Fibroblast of skin of back (primary cell): ENCODE measurements around the gene ZFP36.

Source experiments
- DNase-seq: peaks from one replicate; pipeline ENCODE4 v3.0.0-alpha.2; 2013

Gene ZFP36

DNA sequence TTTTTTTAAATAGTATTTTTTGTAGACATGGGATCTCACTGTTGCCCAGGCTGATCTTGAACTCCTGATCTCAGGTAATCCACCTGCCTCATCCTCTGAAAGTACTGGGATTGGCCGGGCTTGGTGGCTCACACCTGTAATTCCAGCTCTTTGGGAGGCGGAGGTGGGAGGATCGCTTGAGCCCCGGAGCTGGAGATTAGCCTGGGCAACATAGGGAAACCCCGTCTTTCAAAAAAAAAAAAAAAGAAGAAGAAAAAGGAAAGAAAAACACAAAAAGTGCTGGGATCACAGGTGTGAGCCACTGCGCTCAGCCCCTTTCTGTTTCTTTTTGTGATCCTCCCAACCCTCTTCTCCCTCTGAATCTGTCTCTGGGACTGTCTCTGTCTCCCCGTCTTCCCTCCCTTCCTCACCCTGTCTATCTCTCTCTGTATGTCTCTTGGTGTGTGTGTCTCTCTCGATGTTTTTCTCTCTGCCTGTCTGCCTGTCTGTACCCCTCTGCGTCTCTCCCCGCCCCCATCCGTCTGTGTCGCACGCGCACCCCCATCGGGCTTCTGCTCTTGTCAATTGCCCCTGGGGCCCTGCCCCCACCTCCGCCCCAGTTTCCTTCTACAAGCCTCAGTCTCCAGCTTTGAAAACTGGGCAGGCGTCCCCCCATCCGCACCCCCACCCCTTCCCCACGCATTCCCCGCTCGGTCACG lies 540 bp upstream of the ZFP36 start:
- no peak for DNase-seq

DNA sequence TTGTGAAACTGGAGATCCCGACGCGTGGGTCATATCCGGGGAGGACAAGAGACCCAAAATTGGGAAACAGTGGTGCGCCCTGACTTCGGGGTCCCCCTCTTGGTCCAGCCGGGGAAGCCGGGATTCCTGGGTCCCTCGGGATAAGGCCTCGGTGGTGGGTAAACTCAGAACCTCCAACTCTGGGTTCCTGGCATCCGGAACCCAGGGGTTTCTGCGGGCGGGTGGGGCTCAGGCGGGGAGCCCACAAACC lies 688 bp downstream of the ZFP36 start:
- DNase-seq: no peak

DNA sequence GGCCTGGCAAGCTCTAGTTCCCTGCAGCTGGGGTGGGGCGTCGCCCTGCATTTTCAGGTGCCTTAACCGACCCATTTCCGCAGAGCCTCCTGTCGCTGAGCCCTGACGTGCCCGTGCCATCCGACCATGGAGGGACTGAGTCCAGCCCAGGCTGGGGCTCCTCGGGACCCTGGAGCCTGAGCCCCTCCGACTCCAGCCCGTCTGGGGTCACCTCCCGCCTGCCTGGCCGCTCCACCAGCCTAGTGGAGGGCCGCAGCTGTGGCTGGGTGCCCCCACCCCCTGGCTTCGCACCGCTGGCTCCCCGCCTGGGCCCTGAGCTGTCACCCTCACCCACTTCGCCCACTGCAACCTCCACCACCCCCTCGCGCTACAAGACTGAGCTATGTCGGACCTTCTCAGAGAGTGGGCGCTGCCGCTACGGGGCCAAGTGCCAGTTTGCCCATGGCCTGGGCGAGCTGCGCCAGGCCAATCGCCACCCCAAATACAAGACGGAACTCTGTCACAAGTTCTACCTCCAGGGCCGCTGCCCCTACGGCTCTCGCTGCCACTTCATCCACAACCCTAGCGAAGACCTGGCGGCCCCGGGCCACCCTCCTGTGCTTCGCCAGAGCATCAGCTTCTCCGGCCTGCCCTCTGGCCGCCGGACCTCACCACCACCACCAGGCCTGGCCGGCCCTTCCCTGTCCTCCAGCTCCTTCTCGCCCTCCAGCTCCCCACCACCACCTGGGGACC lies 1.2 kb downstream of the ZFP36 start:
- DNase-seq: no peak

DNA sequence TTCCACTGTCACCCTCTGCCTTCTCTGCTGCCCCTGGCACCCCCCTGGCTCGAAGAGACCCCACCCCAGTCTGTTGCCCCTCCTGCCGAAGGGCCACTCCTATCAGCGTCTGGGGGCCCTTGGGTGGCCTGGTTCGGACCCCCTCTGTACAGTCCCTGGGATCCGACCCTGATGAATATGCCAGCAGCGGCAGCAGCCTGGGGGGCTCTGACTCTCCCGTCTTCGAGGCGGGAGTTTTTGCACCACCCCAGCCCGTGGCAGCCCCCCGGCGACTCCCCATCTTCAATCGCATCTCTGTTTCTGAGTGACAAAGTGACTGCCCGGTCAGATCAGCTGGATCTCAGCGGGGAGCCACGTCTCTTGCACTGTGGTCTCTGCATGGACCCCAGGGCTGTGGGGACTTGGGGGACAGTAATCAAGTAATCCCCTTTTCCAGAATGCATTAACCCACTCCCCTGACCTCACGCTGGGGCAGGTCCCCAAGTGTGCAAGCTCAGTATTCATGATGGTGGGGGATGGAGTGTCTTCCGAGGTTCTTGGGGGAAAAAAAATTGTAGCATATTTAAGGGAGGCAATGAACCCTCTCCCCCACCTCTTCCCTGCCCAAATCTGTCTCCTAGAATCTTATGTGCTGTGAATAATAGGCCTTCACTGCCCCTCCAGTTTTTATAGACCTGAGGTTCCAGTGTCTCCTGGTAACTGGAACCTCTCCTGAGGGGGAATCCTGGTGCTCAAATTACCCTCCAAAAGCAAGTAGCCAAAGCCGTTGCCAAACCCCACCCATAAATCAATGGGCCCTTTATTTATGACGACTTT lies 2.0 kb downstream of the ZFP36 start:
- DNase-seq: peak; percentile 34

DNA sequence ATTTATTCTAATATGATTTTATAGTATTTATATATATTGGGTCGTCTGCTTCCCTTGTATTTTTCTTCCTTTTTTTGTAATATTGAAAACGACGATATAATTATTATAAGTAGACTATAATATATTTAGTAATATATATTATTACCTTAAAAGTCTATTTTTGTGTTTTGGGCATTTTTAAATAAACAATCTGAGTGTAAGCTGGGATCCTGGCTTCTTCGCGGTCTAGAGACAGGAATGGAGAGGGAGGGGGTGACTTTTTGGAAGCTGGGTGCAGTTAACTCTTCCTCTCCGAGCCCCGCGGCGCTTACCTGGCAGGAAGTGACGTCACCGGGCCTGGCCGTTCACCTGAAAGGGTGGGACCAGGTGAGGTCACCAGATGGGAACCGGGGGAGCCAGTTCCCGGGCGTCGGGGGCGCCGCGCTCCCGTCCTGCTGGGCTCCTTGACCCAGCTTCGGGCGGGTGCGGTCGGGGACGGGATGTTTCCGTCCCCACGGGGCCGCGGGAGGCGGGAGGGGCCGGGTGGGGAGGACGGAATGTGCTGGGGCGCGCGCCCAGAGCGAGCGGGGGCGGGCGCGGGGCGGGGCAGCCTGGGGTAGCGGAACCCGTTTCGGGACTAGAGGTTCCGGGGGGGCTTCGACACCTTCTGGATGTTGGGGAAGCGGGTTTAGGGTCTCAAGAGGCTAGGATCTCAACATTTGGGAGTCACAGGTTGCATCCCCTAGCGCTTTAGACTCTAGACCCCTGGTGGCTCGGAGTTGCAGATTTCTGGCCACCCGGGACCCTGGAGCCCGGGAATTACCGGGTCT lies 2.8 kb downstream of the ZFP36 start:
- DNase-seq: peak; percentile 79

DNA sequence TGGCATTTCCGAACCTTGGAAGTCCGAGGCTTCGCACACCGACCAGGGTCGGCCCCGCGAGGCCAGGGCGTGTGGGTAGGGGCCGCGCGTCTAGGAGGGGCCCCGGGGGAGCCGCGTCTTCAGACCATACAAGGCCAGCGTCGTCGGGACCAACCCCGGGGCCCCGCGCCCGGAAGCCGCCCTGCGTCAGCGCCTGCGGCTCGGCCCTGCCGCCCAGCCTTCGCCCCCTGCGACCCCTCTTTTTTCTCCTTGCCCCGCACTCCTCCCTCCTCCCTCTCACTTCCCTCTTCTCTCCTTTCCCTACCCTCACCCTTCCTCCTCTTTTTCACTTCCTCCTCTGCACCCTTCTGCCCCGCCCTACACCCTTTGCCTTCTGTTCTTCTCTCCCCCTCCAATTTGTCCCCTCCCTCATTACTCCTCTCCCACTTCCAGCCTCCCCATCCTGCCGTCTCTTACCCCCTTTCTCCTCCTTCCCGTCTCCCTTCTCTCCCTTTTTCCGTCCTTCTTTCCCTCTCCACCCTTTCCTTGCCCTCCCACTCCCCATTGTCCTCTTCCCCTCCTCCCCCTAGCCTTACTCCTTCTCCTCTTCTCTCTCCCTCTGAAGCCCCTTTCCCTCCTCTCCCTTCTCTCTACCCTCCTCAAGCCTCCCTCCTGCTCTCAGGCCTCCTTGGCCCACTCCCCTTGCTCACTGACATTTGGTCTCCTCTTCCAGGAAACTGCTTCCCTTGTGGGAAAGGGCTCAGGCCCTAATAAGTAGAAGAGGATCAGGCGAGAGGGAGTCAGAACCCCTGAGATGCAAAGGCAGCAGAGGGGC lies 3.6 kb downstream of the ZFP36 start:
- peak; percentile 70 for DNase-seq

DNA sequence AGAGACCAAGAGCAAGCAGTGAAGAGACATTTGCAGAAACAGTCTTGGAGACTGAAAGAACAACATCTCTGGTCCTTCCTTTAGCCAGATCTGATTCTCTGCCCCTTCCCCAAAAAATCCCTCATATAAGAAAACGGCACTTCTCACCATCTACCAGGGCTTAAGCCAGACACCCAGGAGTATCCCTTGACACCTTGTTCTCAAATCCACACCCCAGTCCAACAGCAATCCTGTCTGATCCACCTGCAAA lies 4.1 kb downstream of the ZFP36 start:
- DNase-seq: no peak

DNA sequence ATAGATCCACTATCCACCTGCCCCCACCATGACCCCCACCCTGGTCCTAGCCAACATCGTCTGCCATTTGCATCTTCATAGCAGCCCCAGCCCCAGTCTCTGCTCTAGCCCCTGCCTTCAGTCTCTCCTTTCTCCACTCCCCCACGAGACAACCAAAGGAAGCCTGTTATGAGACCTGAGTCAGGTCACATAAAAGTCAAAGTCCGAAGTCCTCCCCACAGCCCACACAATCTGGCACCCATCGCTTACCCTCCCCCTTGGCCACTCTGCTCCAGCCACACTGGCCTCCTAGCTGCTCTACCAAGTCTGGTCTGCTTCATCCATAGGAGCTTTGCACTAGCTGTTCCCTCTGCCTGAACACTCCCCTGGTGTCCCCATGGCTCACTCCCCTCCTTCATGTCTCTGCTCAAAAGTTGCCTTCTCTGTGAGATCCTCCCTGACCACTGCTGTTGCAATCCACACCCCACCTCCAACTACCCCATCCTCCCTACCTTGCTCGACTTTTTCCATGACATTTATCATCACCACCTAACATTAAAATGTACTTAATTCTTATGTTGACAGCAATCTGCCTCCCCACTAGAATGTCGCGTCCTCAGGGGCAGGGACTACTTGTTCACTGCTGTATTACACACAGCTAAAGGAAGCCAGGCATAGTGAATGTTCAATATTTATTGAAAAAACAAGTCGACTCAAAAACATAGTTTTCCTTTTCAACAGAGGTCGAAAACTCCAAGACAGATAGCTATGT lies 4.6 kb downstream of the ZFP36 start:
- no peak for DNase-seq

DNA sequence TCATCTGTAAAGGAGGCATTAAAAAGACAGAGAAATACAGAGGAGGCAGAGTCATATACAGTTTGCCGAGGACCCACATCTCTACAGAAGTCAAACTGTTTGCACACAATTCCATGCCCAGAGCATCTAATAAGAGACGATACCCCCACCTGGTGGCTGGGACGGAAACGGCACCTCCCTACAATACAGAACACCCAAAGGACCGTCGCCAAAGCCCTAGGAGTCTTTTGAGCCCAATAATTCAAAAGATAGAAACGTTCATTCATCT lies 5.1 kb downstream of the ZFP36 start:
- peak; percentile 90 for DNase-seq

DNA sequence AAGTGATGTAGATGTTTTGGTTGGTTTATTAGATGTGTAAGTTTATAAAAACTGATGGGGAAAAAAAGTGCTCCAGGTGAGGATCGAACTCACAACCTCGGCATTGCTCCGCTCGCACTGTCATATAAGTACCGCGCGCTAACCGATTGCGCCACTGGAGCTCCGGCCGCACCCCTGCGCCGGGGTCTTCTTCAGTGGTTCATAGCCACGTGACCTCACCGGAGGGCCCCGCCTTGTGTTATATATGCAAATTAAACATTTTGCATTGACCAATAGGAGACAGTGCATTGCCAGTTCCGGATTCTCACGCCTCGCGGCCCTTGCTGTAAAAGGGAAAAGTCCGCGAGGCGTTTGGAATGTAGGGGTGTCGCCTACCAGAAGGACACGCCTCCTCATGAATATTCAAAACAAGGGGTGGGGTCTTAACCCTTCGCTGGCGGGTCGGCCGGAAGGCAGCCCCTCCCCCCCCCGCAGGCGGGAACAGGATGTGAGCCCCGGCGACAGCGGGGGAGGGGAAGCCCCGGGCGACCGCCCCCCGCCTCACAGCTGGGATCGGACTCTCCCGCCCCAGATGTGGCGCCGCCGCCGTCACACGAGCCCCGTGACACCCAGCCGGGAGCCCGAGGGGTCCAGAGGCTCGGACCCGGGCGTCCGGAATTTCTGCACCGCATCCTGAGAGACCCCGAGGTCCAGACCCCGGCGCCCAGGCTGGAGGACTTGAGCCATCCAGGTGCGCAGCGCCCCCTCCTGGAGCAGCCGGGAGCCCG lies 5.6 kb downstream of the ZFP36 start, which contains the start of gene PLEKHG2:
Gene PLEKHG2, plus strand, starts transcription at position 570 of the 767 bp plus-strand sequence. CDS start 1,418 bp downstream, outside the sequence.
- peak; percentile 100 for DNase-seq

DNA sequence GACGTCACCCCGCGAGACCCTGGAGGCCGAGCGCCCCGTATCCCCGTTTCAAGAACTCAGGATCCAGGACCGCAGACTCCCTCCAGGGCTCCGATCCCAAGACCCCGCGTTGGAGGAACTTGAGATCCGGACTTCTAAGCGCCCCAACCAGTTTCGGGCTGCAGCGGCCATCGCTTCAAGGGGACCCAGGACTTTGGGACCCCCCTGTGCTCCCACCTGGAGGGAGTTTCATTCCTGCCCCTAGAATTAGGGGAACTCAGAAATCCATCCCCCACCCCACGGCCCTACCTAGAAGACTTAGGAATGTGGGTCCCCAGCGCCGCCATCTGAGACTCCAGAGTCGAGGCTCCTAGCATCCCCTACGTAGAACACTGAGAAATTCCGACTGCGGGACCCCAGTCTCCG lies 6.2 kb downstream of the ZFP36 start:
- DNase-seq: no peak

DNA sequence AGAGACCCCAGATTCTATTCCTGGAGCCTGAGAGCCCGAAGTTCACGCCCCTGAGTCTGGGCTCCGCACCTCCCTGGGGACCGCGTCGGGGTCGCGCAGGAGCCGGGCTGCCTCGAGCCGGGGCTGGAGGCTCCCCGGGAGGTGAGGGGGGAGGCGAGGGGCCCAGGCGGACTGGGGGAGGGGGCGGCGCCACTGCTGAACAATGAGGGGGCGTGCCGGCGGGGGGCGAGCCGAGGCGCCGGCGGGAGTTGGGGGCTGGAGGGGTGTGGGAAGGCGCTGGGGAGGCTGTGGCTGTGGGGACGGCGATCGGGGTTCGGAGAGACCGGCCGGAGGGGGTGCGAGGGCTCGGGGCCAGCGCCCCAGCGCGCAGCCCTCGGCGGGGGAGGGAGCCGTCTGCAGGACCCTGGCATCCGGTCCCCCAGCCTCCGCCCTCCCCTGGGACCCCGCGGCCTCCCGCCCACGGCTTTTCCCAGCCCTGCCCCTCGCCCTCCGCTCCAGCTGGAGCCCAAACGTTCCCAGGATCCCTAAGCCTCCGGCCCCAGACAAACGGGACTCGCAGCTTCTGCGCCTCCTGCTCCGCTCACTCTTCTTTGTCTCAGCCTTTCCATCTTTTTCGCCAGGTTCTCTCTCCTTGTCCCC lies 6.7 kb downstream of the ZFP36 start:
- DNase-seq: peak; percentile 80

DNA sequence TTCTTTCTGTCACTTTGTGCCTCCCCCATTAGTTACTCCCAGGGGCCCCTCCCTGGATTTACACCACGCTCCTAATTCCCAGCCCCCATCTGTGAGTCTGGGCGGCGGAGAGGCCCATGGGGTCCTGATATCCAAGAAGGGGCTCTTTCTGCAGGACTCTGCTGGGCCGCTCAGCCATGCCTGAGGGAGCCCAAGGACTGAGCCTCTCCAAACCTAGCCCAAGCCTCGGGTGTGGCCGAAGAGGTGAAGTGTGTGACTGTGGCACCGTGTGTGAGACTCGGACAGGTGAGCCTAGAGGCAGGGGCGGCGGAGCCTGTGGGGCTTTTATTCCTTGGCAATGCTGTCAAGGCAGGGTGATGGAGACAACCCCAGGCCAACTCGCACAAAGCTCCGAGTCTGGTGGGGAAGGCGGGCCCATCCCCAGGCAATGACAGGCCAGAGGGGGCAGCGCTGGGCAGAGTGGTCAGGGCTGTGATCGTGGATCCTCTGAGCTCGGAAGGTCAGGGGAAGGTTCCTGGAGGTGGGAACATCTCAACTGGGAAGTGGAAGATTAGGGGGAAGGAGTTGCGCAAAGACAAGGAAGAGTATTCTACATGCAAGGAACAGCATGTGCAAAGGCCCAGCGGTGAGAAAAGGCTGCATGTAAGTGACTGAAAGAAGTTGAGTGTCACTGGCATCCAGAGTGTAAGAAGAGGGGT lies 7.4 kb downstream of the ZFP36 start:
- DNase-seq: no peak

DNA sequence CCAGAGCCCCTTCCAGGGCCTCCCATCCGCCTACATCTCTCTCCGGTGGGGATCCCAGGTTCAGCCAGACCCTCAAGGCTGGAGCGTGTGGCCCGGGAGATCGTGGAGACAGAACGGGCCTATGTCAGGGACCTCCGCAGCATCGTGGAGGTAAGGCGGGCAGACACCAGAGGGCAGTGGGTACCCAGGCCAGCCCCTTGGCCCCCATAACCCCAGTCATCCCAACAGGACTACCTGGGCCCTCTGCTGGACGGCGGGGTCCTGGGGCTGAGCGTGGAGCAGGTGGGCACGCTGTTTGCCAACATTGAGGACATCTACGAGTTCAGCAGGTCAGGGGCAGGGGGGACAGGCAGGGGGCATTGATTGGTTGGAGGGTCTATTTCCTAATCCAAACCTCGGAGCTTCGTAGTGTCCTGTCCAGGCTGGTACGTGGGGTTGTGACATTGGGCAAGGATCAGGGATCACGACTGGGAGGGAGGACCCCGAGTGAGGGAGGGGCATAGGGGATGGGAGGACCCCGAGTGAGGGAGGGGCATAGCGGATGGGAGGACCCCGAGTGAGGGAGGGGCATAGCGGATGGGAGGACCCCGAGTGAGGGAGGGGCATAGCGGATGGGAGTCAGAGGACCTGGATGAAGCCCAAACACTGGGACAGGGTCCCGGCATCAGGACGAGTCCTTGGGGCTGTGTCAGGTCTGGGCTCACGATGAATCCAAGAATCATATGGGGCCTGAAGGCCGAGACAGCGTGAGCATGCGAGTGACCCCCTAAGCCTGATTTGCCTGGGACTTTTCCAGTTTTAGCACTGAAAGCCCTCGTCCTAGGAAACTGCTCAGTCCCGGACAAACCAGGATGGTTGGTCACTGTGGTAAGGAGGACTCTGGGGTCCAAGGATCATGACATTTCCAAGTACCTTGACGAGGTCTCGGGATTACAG lies 8.7 kb downstream of the ZFP36 start:
- DNase-seq: no peak

DNA sequence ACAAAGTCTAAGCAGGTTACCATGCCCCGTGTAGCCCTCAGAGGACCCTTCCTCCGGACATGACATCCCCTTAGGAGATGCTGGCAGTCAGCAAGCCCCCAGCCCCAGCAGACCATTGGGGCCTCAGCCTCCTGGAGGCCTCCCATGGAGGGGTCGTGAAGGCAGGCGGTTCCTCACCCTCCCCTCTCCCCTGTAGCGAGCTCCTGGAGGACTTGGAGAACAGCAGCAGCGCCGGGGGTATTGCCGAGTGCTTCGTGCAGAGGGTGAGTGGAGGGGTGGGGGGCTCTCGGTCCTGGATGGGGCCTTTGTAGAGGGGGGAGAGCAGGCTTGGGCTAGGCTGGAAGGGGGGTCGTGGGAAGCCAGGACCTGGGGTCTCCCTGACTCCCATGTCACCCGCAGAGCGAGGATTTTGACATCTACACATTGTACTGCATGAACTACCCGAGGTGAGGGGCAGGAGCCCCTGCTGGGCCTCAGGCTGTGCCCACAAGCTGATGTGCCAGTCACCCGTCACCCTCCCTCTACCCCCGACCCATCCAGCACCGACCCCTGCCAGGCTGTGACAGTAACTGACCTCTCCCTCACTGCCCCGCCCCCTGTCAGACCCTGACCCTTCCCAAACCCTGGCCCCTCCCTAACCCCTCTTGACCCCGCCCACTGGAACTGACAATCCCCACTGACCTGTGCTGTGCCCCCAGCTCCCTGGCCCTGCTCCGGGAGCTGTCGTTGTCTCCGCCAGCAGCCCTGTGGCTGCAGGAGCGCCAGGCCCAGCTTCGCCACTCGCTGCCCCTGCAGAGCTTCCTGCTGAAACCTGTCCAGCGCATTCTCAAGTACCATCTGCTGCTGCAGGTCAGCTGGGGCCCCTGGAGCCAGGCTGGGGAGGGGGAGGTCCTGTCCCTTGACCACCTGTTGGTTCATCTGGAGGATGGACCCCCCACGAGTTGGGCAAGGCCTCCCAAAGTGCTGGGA lies 9.8 kb downstream of the ZFP36 start:
- no peak for DNase-seq

DNA sequence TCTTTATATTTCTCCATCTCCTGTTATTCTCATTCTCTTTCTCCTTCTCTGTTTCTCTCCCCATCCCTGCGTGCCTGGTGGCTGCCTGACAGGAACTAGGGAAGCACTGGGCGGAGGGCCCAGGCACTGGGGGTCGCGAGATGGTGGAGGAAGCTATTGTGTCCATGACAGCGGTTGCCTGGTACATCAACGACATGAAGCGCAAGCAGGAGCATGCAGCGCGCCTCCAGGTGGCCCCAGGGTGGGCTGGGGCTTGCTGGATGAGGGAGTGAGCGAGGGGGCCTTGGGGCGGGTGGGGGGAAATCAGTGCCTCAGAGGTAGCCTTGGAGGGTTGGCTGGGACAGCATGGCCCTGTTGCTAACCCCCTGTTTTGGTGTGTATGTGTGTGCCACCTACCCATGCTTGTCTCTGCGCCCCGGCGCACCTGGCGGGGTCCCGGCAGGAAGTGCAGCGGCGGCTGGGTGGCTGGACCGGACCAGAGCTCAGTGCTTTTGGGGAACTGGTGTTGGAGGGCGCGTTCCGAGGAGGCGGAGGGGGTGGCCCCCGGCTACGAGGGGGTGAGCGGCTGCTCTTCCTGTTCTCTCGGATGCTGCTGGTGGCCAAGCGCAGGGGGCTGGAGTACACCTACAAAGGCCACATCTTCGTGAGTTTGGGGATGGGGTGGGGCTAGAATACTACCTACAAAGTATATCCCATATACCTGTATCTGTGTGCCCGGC lies 11.0 kb downstream of the ZFP36 start:
- no peak for DNase-seq

DNA sequence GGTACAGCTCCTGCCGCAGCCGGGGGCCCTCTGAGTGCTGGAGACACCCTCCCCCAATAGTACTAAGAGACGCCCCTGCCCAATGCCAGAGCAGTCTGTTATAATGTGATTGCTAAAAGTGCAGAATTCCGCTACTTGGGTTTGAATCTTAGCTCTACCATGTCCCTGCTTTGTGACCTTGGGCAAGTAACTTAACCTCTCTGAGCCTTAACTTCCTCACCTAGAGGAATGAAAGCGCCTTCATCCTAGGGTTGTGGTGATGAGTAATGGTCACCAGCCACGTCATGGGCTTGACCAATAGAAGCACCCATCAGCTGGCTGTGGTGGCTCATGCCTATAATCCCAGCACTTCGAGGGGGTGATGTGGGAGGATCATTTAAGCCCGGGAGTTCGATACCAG lies 12.4 kb downstream of the ZFP36 start:
- no peak for DNase-seq
